ENCODE measurements around the gene ARHGAP25. TPM values are rescaled to one million over a fixed set of nuclear protein-coding genes. Genes with fewer than 3 reads are reported as not detected.

ARHGAP25 gene
- polyA plus RNA-seq, 4 donors = 1.8 to 7.6 (median 3.1) TPM

GRCh38 chr2:68776124-68776523 lies 41.5 kb downstream of the ARHGAP25 start:
- 77 to 94% (median 81%) methylated on average over 2 of the region's 2 CpGs for whole genome bisulfite sequencing, 3 donors
- H3K36me3 ChIP-seq (ENCODE audit: control insufficient read depth in 3 of 3, insufficient read depth in 2 of 3, low read depth in 1 of 3, low read length in 3 of 3) = no peaks in the 10 kb centered on the region
- H3K4me1 ChIP-seq (ENCODE audit: control insufficient read depth in 3 of 3, insufficient read depth in 2 of 3, low read depth in 1 of 3, low read length in 2 of 3) = peaks cover 0 to 9% (median 2%) of the 10 kb centered on the region in 3 donors
- H3K27ac ChIP-seq (ENCODE audit: low read depth in 1 of 3, low read length in 2 of 3) = peak overlapping the region in 1 of 3 donors; percentile 53
- DNase-seq = no peak
- H3K9me3 ChIP-seq (ENCODE audit: control insufficient read depth in 2 of 2, insufficient read depth in 1 of 2, low read depth in 1 of 2, low read length in 1 of 2) = no peaks in the 10 kb centered on the region
- H3K27me3 ChIP-seq (ENCODE audit: control insufficient read depth in 3 of 3, insufficient read depth in 3 of 3, low read length in 3 of 3) = no peaks in the 10 kb centered on the region
- FAIRE-seq = no peak
- H3K4me3 ChIP-seq (ENCODE audit: low read depth in 1 of 3, low read length in 3 of 3) = peak overlapping the region in 1 of 3 donors; percentile 20

GRCh38 chr2:68779595-68779994 lies 45.0 kb downstream of the ARHGAP25 start:
- Histone ChIP-seq H3K36me3 (ENCODE audit: control insufficient read depth in 3 of 3, insufficient read depth in 2 of 3, low read depth in 1 of 3, low read length in 3 of 3) (peaks cover 0 to 3% (median 0%) of the 10 kb centered on the region in 3 donors), H3K9me3 (ENCODE audit: control insufficient read depth in 2 of 2, insufficient read depth in 1 of 2, low read depth in 1 of 2, low read length in 1 of 2) (no peaks in the 10 kb centered on the region), H3K4me1 (ENCODE audit: control insufficient read depth in 3 of 3, insufficient read depth in 2 of 3, low read depth in 1 of 3, low read length in 2 of 3) (peaks cover 0 to 4% (median 2%) of the 10 kb centered on the region in 3 donors), H3K4me3 (ENCODE audit: low read depth in 1 of 3, low read length in 3 of 3) (no peak overlapping the region), H3K27me3 (ENCODE audit: control insufficient read depth in 3 of 3, insufficient read depth in 3 of 3, low read length in 3 of 3) (no peaks in the 10 kb centered on the region), H3K27ac (ENCODE audit: low read depth in 1 of 3, low read length in 2 of 3) (no peak overlapping the region)
- no peak for DNase-seq
- FAIRE-seq = no peak

GRCh38 chr2:68784188-68784587 lies 49.6 kb downstream of the ARHGAP25 start:
- Histone ChIP-seq H3K27ac (ENCODE audit: low read depth in 1 of 3, low read length in 2 of 3) (peak overlapping the region in 1 of 3 donors; percentile 22), H3K9me3 (ENCODE audit: control insufficient read depth in 2 of 2, insufficient read depth in 1 of 2, low read depth in 1 of 2, low read length in 1 of 2) (no peaks in the 10 kb centered on the region), H3K27me3 (ENCODE audit: control insufficient read depth in 3 of 3, insufficient read depth in 3 of 3, low read length in 3 of 3) (no peaks in the 10 kb centered on the region), H3K4me3 (ENCODE audit: low read depth in 1 of 3, low read length in 3 of 3) (no peak overlapping the region), H3K4me1 (ENCODE audit: control insufficient read depth in 3 of 3, insufficient read depth in 2 of 3, low read depth in 1 of 3, low read length in 2 of 3) (peaks cover 0 to 4% (median 2%) of the 10 kb centered on the region in 3 donors), H3K36me3 (ENCODE audit: control insufficient read depth in 3 of 3, insufficient read depth in 2 of 3, low read depth in 1 of 3, low read length in 3 of 3) (peaks cover 0 to 3% (median 0%) of the 10 kb centered on the region in 3 donors)
- FAIRE-seq (no peak), DNase-seq (no peak)
- WGBS, 3 donors = 42 to 69% (median 59%) methylated on average over 2 of the region's 2 CpGs

GRCh38 chr2:68784915-68785314 lies 50.3 kb downstream of the ARHGAP25 start:
- DNase-seq = peak; percentile 61 to 91
- WGBS, 3 donors = 10 to 26% (median 16%) methylated on average over 1 of the region's 1 CpG
- no peaks in the 10 kb centered on the region for H3K27me3 ChIP-seq (ENCODE audit: control insufficient read depth in 3 of 3, insufficient read depth in 3 of 3, low read length in 3 of 3)
- H3K4me1 ChIP-seq (ENCODE audit: control insufficient read depth in 3 of 3, insufficient read depth in 2 of 3, low read depth in 1 of 3, low read length in 2 of 3) = peaks cover 0 to 4% (median 2%) of the 10 kb centered on the region in 3 donors
- H3K27ac ChIP-seq (ENCODE audit: low read depth in 1 of 3, low read length in 2 of 3) = peak overlapping the region in 1 of 3 donors; percentile 22
- H3K9me3 ChIP-seq (ENCODE audit: control insufficient read depth in 2 of 2, insufficient read depth in 1 of 2, low read depth in 1 of 2, low read length in 1 of 2) = no peaks in the 10 kb centered on the region
- H3K36me3 ChIP-seq (ENCODE audit: control insufficient read depth in 3 of 3, insufficient read depth in 2 of 3, low read depth in 1 of 3, low read length in 3 of 3) = peaks cover 0 to 7% (median 0%) of the 10 kb centered on the region in 3 donors
- H3K4me3 ChIP-seq (ENCODE audit: low read depth in 1 of 3, low read length in 3 of 3) = no peak overlapping the region
- no peak for FAIRE-seq

GRCh38 chr2:68787356-68787755 lies 52.7 kb downstream of the ARHGAP25 start:
- no peak for FAIRE-seq
- no peak for DNase-seq
- Histone ChIP-seq H3K36me3 (ENCODE audit: control insufficient read depth in 3 of 3, insufficient read depth in 2 of 3, low read depth in 1 of 3, low read length in 3 of 3) (peaks cover 0 to 6% (median 0%) of the 10 kb centered on the region in 3 donors), H3K9me3 (ENCODE audit: control insufficient read depth in 2 of 2, insufficient read depth in 1 of 2, low read depth in 1 of 2, low read length in 1 of 2) (no peaks in the 10 kb centered on the region), H3K4me3 (ENCODE audit: low read depth in 1 of 3, low read length in 3 of 3) (no peak overlapping the region), H3K27me3 (ENCODE audit: control insufficient read depth in 3 of 3, insufficient read depth in 3 of 3, low read length in 3 of 3) (no peaks in the 10 kb centered on the region), H3K27ac (ENCODE audit: low read depth in 1 of 3, low read length in 2 of 3) (no peak overlapping the region), H3K4me1 (ENCODE audit: control insufficient read depth in 3 of 3, insufficient read depth in 2 of 3, low read depth in 1 of 3, low read length in 2 of 3) (peaks cover 0 to 4% (median 2%) of the 10 kb centered on the region in 3 donors)
- 80 to 88% (median 83%) methylated on average over 4 of the region's 4 CpGs for WGBS, 3 donors

- H3K27ac ChIP-seq (ENCODE audit: low read depth in 1 of 3, low read length in 2 of 3) = no peak overlapping the region
- H3K36me3 ChIP-seq (ENCODE audit: control insufficient read depth in 3 of 3, insufficient read depth in 2 of 3, low read depth in 1 of 3, low read length in 3 of 3) = peaks cover 0 to 5% (median 0%) of the 10 kb centered on the region in 3 donors
- DNase-seq (no peak), FAIRE-seq (no peak)
- no peaks in the 10 kb centered on the region for H3K27me3 ChIP-seq (ENCODE audit: control insufficient read depth in 3 of 3, insufficient read depth in 3 of 3, low read length in 3 of 3)
- no peaks in the 10 kb centered on the region for H3K9me3 ChIP-seq (ENCODE audit: control insufficient read depth in 2 of 2, insufficient read depth in 1 of 2, low read depth in 1 of 2, low read length in 1 of 2)
- H3K4me1 ChIP-seq (ENCODE audit: control insufficient read depth in 3 of 3, insufficient read depth in 2 of 3, low read depth in 1 of 3, low read length in 2 of 3) = no peaks in the 10 kb centered on the region
- no peak overlapping the region for H3K4me3 ChIP-seq (ENCODE audit: low read depth in 1 of 3, low read length in 3 of 3)
- 81 to 86% (median 86%) methylated on average over 7 of the region's 7 CpGs for WGBS, 3 donors
These were observed 55.0 kb downstream of the ARHGAP25 start for GRCh38 chr2:68789603-68790002.

- Histone ChIP-seq H3K36me3 (ENCODE audit: control insufficient read depth in 3 of 3, insufficient read depth in 2 of 3, low read depth in 1 of 3, low read length in 3 of 3) (peaks cover 0 to 5% (median 0%) of the 10 kb centered on the region in 3 donors), H3K4me3 (ENCODE audit: low read depth in 1 of 3, low read length in 3 of 3) (no peak overlapping the region), H3K9me3 (ENCODE audit: control insufficient read depth in 2 of 2, insufficient read depth in 1 of 2, low read depth in 1 of 2, low read length in 1 of 2) (no peaks in the 10 kb centered on the region), H3K27ac (ENCODE audit: low read depth in 1 of 3, low read length in 2 of 3) (no peak overlapping the region), H3K4me1 (ENCODE audit: control insufficient read depth in 3 of 3, insufficient read depth in 2 of 3, low read depth in 1 of 3, low read length in 2 of 3) (no peaks in the 10 kb centered on the region), H3K27me3 (ENCODE audit: control insufficient read depth in 3 of 3, insufficient read depth in 3 of 3, low read length in 3 of 3) (no peaks in the 10 kb centered on the region)
- no peak for FAIRE-seq
- WGBS, 3 donors = 59 to 71% (median 60%) methylated on average over 7 of the region's 7 CpGs
- DNase-seq = no peak
These were observed 56.0 kb downstream of the ARHGAP25 start for GRCh38 chr2:68790600-68790999.

- Histone ChIP-seq H3K36me3 (ENCODE audit: control insufficient read depth in 3 of 3, insufficient read depth in 2 of 3, low read depth in 1 of 3, low read length in 3 of 3) (peaks cover 0 to 5% (median 0%) of the 10 kb centered on the region in 3 donors), H3K9me3 (ENCODE audit: control insufficient read depth in 2 of 2, insufficient read depth in 1 of 2, low read depth in 1 of 2, low read length in 1 of 2) (no peaks in the 10 kb centered on the region), H3K27me3 (ENCODE audit: control insufficient read depth in 3 of 3, insufficient read depth in 3 of 3, low read length in 3 of 3) (no peaks in the 10 kb centered on the region), H3K4me3 (ENCODE audit: low read depth in 1 of 3, low read length in 3 of 3) (no peak overlapping the region), H3K4me1 (ENCODE audit: control insufficient read depth in 3 of 3, insufficient read depth in 2 of 3, low read depth in 1 of 3, low read length in 2 of 3) (no peaks in the 10 kb centered on the region), H3K27ac (ENCODE audit: low read depth in 1 of 3, low read length in 2 of 3) (no peak overlapping the region)
- no peak for FAIRE-seq
- no peak for DNase-seq
- WGBS, 3 donors = 25 to 51% (median 26%) methylated on average over 1 of the region's 1 CpG
These were observed 57.3 kb downstream of the ARHGAP25 start for GRCh38 chr2:68791914-68792313.

- H3K9me3 ChIP-seq (ENCODE audit: control insufficient read depth in 2 of 2, insufficient read depth in 1 of 2, low read depth in 1 of 2, low read length in 1 of 2) = no peaks in the 10 kb centered on the region
- FAIRE-seq = no peak
- no peak overlapping the region for H3K4me3 ChIP-seq (ENCODE audit: low read depth in 1 of 3, low read length in 3 of 3)
- DNase-seq = no peak
- WGBS, 3 donors = 85 to 94% (median 89%) methylated on average over 4 of the region's 4 CpGs
- H3K4me1 ChIP-seq (ENCODE audit: control insufficient read depth in 3 of 3, insufficient read depth in 2 of 3, low read depth in 1 of 3, low read length in 2 of 3) = no peaks in the 10 kb centered on the region
- H3K27me3 ChIP-seq (ENCODE audit: control insufficient read depth in 3 of 3, insufficient read depth in 3 of 3, low read length in 3 of 3) = no peaks in the 10 kb centered on the region
- peaks cover 0 to 5% (median 0%) of the 10 kb centered on the region in 3 donors for H3K36me3 ChIP-seq (ENCODE audit: control insufficient read depth in 3 of 3, insufficient read depth in 2 of 3, low read depth in 1 of 3, low read length in 3 of 3)
- H3K27ac ChIP-seq (ENCODE audit: low read depth in 1 of 3, low read length in 2 of 3) = no peak overlapping the region
These were observed 58.1 kb downstream of the ARHGAP25 start for GRCh38 chr2:68792751-68793150.

Measured in small intestine (tissue), 7 donors.